GM12872 (cell line): ENCODE measurements around the gene NECTIN1.
A peak's percentile ranks its signal among the peaks of the same experiment; 100 is the strongest.

Source experiments
- TF ChIP-seq, protein P1 (sequence below): IDR thresholded peaks from 3 replicates; pipeline ENCODE4 v1.5.1; 2011; ENCODE audit warnings: low read depth, mild to moderate bottlenecking, low read length, moderate library complexity; ENCODE audit not compliant: insufficient read depth

Gene NECTIN1

DNA sequence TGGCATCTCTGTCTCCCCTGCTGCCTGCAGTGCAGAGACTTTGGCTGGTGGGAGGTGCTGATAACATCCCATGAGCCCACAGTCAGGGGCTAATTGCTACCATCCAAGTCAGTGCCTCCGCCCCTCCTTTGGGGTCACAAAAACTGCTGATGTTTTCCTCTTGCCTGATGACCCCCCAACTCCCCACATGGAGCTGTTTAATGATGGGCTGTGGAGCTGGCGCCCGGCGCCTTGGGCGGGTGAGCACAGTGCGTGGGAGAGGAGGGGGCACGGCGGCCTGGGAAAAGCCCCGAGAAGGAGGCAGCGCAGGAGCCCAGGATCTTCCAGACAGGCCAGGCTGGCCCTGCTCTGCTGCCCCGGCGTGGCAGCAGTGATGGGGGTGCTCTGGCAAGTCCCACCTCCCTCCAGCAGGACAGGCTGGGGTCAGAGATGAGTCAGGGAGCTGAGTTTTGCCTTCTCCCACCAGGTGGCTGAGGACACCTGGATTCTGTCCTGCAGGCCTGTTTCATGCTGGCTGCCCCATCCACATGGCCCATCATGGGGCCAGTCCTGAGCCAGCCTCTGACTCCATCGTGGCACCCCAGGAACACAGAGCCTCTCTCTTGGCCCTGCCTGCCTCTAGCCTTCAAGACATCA is 43.8 kb downstream of the NECTIN1 start:
- TF ChIP-seq, protein P1, sequence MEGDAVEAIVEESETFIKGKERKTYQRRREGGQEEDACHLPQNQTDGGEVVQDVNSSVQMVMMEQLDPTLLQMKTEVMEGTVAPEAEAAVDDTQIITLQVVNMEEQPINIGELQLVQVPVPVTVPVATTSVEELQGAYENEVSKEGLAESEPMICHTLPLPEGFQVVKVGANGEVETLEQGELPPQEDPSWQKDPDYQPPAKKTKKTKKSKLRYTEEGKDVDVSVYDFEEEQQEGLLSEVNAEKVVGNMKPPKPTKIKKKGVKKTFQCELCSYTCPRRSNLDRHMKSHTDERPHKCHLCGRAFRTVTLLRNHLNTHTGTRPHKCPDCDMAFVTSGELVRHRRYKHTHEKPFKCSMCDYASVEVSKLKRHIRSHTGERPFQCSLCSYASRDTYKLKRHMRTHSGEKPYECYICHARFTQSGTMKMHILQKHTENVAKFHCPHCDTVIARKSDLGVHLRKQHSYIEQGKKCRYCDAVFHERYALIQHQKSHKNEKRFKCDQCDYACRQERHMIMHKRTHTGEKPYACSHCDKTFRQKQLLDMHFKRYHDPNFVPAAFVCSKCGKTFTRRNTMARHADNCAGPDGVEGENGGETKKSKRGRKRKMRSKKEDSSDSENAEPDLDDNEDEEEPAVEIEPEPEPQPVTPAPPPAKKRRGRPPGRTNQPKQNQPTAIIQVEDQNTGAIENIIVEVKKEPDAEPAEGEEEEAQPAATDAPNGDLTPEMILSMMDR, result no peak

DNA sequence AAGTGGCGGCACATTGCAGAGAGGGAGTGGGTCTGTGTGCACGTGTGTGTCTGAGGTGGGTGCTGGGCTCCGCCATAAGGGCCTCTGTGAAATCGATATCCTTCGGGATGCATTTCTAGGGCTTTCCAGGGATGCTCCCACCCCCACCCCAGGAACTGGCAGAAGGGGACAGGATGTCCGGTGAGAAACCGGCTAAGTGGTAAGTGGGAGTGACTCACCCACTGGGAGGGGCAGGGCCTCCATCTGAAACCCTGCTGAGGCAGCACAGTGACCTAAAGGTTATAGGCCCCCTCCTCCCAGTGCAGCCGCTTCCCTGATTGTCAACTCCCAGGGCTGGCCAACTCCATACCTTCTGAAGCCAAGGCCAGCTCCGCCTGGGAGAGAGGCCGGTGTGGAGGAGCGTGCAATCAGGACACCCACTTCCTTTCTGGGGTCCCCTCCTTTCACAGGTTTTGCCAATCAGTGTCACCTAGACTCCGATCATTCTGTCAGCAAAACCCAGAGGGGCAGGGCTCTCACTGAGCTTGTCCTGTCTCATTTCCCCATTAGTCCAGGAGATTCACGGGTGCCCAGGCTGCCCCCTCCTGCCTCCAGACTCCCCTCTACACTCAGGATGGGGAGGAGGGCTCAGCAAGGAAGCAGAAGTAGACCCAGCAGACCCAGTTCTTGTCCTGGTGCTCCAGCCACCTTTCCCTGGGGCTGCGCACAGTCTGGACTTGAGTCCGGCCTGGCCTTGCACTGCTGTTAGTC is 44.5 kb downstream of the NECTIN1 start:
- TF ChIP-seq, protein P1, result no peak

DNA sequence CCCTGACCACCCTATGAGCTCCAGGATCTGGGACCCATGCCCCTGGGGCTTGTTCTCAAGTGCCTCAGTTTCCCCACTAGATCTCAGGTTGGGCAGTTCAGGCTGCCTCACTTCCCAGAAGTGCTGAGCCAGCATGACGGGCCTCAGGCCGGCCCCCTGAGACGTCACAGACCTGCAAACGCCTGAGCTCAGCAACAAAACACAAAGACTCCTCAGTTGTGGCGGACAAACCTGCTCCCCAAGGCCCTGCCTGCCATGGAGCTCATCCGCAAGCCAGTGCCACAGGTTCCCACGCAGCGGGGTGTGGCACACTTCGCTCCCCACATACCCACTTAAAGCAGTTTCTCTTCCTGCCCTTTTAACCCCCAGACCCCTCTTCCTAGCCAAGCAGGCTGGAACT is 45.2 kb downstream of the NECTIN1 start:
- TF ChIP-seq, protein P1, result no peak

DNA sequence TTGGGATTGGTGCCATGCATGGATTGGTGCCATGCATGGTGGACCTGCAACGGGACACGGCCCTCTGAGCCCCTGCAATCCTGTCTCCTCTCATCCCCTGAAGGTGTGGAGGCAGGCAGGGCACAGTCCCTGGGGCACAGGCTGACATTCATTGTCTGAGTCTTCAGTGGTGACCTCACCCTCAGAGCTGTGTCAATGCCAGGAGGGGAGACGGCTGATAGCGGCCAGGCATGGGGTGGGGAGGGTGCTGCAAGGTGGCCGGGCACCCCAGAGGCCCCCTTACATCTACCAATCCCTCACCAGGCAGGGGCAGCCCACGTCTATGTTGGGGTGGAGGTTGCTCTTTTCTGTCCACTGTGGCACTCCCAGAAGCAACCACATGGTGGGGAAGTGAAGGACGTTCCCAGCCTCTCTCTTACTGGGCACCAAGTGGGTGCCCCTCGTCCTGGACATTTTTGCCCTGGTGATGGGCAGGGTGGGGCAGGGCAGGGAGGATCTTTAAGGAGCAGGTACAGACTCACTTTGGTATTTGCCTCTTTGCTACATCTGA is 47.6 kb downstream of the NECTIN1 start:
- TF ChIP-seq, protein P1, result peak; percentile 30; the same call in 1 of the 3 replicates

DNA sequence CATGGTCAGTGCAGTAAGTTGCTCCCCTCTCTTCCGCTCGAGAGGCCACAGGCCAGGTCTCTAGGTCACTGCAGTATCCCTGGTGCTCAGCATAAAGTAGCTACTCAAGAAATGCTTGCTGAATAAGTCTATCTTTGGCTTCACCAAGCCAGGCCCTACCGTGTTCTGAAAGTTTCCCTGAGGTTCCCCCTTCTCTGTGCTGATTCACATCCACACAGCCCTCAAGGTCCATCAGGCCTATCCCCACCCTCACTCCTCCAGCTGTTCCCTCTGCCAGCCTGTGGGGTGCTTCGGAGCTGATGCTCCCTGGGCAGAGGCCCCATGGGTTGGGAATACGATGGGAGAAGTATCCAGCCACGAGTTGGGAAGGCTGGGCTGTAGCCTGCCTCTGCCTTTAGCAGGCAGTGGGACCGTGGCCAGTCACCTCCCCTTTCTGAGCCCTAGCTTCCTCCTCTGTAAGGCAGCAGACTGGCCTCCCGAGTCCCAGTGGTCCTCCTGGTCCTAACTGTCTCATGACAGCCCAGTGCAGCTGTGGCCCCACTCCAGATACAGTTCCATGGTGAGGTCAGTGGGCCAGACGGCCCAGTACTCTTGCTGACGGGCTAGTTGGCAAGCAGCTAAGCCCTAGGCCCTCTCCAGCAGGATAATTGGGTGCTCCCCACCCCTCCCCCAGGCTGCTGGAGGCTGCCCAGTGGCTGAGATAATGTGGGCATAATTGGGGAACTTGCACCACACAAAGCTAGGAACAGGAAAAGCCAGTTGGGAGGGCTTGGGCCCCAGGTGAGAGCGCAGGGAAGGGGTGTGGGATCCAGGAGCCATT is 48.2 kb downstream of the NECTIN1 start:
- TF ChIP-seq, protein P1, result no peak

DNA sequence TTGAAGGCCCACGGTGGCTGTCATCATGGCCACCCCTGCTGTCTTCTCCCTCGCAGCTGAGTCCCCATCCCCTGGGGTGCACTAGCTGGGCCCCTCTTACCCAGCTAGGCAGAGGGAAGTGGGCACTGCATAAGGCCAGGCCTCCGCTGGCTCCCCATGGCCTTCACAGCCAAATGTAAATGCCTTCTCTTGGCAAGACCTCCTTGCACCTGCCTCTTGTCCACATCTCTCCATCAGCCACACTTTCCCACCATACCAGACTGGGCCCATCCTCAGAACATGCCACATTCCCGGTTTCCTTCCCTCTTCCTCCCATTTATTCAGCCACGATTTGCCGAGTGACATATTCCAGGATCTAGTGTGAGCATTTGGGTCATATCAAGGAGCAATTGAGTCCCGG is 49.7 kb downstream of the NECTIN1 start:
- TF ChIP-seq, protein P1, result no peak

DNA sequence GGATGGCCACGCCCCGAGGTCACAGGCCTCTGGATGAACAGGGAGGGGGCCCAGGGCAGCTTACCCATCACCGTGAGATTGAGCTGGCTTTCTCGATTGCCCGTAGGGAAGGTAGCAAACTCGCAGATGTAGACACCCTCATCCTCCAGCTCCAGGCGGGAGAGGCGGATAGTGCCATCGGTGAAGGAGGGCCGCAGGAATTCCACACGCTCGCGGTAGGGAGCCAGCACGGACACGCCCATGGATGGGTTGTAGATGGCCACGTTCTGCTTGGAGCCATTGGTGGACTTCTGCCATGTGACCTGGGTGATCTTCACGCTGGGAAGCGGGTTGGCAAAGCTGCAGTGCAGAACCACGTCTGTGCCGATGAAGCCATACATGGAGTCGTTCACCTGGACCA is 50.6 kb downstream of the NECTIN1 start:
- TF ChIP-seq, protein P1, result no peak
